WI38 (cell line): Measurements from ENCODE around the gene IGF1.

Experiments
- H3K4me3 ChIP-seq: 2 replicates; pipeline ENCODE4 v1.5.1; 2011; ENCODE audit warnings: low read depth, mild to moderate bottlenecking, control low read depth, low read length
- CTCF ChIP-seq: IDR thresholded peaks from 2 replicates; pipeline ENCODE4 v1.5.1; 2012; ENCODE audit warnings: low read depth, mild to moderate bottlenecking, control low read depth, low read length

The IGF1 gene

GRCh38 chr12:102438827-102439210 lies 41.5 kb downstream of the IGF1 start:
- H3K4me3 ChIP-seq: no peak overlapping the region
- TF ChIP-seq CTCF: no peak

- H3K4me3 ChIP-seq: no peak overlapping the region
- TF ChIP-seq CTCF: no peak
Measured at GRCh38 chr12:102438047-102438826, 42.1 kb downstream of the IGF1 start.

GRCh38 chr12:102437511-102437910 lies 42.9 kb downstream of the IGF1 start:
- no peak overlapping the region for H3K4me3 ChIP-seq
- TF ChIP-seq CTCF: no peak

GRCh38 chr12:102436867-102437266 lies 43.5 kb downstream of the IGF1 start:
- no peak for TF ChIP-seq CTCF
- H3K4me3 ChIP-seq: no peak overlapping the region

- H3K4me3 ChIP-seq: no peak overlapping the region
- no peak for TF ChIP-seq CTCF
Measured at GRCh38 chr12:102435827-102436436, 44.4 kb downstream of the IGF1 start.

- TF ChIP-seq CTCF: no peak
- no peak overlapping the region for H3K4me3 ChIP-seq
Measured at GRCh38 chr12:102433304-102433703, 47.1 kb downstream of the IGF1 start.

GRCh38 chr12:102430661-102431060 lies 49.7 kb downstream of the IGF1 start:
- H3K4me3 ChIP-seq: no peak overlapping the region
- no peak for TF ChIP-seq CTCF
